Measurements from ENCODE around the gene HMCES.
A peak's percentile ranks its signal among the peaks of the same experiment; 100 is the strongest.
"Not testable (repeated sequence)": the region's sequence is repeated elsewhere in the genome, so short reads cannot be mapped to it uniquely, and the experiment has no call there.

Gene HMCES

DNA sequence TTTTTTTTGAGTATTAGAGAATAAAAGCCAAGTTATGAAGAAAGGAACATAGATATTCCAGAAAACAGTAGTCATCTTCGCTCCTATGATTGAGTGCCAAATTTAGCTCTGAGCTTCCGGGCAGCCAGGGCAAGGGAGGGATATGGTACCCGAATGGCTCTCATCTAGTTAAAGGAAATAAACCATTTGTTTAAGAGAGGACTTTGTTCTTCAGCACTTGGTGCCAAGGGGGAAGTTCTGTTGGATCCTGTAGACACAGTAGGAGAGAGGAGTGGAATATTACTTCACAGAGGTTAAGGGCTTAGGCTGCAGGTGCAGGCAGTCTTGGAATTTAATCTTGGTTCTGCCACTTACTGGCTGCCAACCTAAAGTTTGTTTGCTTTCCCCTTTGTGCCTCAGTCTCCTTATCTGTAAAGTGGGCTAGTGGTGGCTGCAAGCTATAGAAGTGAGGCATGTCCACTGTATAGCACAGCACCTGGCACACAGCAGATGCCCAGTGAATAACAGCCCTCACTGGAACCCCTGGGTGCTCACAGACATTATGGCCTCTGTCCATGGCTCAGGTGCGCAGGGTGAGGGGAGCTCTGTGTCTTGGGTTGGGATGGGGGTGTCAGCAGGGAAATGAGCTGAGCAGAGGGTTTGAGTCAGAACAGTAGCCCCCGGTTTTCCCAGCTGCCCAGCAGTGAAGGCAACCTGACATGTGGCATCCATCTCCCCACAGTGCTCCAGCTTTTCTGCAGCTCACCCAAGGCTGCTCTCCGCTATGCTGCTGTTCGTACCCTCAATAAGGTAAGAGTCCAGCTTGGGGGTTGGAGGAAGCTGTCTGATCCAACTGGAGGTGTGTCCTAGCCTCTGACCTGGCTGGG is 18.8 kb upstream of the HMCES start:
- DNase-seq: no peak

DNA sequence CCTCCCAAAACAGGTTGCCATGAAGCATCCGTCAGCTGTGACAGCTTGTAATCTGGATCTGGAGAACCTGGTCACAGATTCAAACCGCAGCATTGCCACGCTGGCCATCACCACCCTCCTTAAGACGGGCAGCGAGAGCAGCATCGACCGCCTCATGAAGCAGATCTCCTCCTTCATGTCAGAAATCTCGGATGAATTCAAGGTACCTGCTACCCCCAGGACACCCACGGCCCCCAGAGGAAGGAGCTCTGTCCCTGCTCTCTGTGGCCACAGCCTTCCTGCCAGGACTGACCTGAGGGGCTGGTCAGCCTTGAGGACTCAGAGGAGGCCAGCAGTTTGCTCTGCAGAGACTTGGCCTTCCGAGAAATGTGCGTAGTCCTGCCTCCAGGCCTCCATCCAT is 18.1 kb upstream of the HMCES start:
- no peak for DNase-seq

DNA sequence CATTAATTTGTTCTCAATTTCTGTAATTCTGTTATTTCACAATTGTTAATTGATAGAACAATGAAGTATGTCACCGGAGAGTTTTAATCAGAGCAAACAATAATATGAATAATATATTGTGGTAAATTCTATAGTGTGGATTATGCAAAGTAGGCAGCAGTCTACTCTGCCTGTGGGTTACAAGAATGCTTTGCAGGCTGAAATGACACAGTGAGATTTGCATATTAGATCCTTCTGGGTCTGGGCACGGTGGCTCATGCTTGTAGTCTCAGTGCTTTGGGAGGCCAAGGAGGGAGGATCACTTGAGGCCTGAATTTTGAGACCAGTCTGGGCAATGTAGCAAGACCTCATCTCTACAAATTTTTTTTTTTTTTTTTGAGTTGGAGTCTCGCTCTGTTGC is 16.8 kb upstream of the HMCES start:
- DNase-seq: no peak

GRCh38 chr3:129263161-129263910 is 15.3 kb upstream of the HMCES start:
- DNase-seq: peak; percentile 50 to 74

DNA sequence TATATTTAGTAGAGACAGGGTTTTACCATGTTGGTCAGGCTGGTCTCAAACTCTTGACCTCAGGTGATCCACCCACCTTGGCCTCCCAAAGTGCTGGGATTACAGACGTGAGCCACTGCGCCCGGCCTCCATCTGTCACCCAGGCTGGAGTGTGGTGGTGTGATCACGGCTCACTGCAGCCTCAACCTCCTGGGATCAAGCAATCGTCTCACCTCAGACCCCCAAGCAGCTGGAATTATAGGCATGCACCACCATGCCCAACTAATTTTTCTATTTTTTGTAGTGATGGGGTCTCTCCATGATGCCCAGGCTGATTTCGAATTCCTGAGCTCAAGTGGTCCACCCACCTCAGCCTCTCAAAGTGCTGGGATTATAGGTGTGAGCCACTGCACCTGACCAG is 13.7 kb upstream of the HMCES start:
- not testable (repeated sequence) for DNase-seq

DNA sequence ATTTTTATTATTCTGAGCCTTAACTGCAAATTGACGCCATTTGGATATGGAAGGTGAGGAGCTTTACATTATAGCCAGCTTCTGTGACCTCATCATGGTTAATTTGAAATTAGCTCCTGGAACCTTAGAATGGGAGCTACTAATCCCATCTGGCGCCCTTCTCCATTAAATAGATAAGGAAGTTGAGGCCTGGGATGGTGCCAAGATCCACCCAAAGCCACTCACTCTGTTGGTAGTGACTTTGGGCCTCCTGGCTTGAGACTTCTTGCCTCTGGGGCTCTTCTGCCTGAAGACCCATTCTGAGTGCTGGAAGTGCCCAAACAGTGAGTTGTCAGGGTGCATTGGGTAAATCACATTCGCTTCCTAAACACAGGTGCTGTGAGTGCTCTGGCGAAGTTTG is 12.0 kb upstream of the HMCES start:
- DNase-seq: no peak

GRCh38 chr3:129268396-129268795 is 10.3 kb upstream of the HMCES start:
- no peak for DNase-seq

GRCh38 chr3:129271674-129272073 is 7.0 kb upstream of the HMCES start:
- DNase-seq: no peak

DNA sequence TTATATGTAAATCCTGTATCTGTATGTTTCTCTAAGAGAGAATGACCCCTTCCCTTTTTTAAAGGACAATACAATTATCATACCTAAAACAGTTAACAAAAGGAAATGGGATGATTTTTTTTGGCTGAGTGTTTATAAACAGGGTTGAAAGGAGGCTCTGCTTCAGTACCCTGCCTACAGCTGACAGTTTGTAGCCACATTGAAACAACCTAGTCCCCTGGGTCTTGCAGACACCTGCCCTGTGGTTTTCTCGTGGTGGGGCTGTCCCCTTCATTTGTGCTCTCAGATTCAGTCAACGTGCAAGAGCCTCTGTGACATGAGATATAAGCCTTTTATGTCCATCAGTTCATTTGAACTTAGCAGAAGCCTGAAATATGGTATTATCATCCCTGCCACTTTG is 2.3 kb upstream of the HMCES start:
- DNase-seq: no peak

DNA sequence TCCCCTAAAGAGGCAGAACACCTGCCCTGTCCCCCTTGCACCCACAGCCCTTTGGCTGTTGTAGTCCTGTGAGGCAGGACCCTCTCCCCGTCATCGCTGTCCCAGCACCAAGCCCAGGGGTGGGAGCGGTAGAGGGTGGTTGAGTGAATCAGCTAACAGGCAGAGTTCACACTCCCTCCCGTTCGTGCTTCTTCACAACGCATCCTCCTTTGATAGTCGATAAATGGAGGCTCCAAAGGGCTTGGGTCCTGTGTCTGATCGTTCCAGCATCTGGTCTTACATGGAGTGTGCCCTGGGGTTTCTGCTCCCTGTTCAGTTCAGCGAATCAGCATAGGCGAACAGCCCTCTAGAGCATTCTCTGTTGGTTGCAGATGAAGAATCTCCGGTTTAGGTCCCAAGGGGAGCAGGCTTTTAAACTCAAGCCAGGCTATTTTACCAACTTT is 820 bp upstream of the HMCES start:
- no peak for DNase-seq

GRCh38 chr3:129278966-129279906 is 566 bp downstream of the HMCES start:
- DNase-seq: no peak

- no peak for DNase-seq
These were observed 1.5 kb downstream of the HMCES start for GRCh38 chr3:129280183-129280582.

GRCh38 chr3:129281726-129282125 is 3.1 kb downstream of the HMCES start:
- DNase-seq: no peak

GRCh38 chr3:129282727-129283327 is 4.2 kb downstream of the HMCES start:
- no peak for DNase-seq

- no peak for DNase-seq
These were observed 7.4 kb downstream of the HMCES start for GRCh38 chr3:129286081-129286480.

DNA sequence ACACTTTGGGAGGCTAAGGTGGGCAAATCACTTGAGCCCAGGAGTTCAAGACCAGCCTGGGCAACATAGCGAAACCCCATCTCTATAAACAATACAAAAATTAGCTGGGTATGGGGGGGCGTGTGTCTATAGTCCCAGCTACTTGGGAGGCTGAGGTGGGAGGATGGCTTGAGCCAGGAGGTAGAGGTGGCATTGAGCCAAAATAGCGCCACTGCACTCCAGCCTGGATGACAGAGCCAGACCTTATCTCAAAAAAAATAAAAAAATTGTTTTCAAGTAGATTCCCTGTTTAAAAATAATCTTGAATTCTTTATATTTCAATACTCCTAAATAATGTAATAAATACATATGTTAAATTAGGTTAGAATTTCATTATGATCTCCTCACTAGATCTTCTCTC is 9.8 kb downstream of the HMCES start:
- no peak for DNase-seq

- no peak for DNase-seq
These were observed 10.7 kb downstream of the HMCES start for GRCh38 chr3:129289201-129289921.

DNA sequence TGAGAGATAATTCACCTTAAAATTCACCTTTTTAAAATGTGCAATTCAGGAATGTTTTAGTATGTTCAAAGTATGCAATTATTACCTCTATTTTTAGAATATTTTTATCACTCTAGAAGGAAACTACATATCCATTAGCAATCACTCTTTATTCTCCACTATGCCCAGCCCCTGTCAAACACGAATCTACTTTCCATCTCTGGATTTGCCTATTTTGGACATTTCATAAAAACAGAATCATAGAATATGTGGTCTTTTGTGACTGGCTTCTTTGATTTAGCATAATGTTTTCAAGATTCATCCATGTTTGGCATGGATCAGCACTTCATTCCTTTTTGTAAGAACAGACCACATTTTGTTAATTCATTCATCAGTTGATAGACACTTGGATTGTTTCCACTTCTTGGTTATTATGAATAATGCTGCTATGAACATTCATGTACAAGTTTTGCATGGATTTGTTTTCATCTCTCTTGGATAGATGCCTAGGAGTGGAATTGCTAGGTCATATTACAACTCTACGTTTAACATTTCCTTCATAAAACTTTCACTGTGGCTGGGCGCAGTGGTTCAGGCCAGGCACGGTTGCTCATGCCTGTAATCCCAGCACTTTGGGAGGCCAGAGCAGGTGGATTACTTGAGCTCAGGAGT is 12.7 kb downstream of the HMCES start:
- no peak for DNase-seq

- DNase-seq: no peak
These were observed 16.6 kb downstream of the HMCES start for GRCh38 chr3:129295286-129295685.

DNA sequence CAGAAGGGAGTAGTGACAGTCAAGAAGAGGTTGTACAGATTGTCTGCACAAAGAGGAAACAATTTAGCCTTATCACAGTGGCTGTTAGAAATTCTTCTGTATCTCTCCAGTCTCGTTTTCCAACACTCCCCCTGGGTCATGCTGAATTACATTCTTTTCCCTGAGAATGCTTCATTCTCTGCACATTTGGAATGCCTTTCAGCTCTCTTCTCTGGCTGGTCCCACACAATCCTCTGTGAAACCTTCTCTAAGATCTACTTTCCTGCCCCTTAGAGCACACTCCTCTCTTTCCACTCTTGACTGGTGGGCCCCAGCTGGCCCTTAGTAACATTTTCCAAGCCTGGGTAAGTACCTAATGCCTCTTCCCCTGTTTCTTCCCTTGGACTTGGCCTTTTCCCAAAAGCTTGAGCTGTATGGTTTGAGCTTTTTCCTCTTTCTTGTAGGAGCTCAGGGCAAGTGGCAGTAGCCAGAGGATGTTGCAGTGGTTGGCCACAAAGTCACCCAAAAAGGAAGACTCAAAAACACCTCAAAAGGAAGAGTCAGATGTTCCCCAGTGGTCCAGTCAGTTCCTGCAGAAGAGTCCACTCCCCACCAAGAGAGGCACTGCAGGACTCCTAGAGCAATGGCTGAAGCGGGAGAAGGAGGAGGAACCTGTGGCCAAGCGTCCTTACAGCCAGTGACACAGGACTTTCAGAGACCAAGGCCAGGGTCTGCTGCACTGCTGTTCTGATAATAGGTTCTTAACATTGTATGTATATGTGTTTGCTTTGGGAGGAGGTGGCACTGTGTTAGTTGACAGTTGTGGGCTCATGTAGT is 25.7 kb downstream of the HMCES start:
- no peak for DNase-seq

DNA sequence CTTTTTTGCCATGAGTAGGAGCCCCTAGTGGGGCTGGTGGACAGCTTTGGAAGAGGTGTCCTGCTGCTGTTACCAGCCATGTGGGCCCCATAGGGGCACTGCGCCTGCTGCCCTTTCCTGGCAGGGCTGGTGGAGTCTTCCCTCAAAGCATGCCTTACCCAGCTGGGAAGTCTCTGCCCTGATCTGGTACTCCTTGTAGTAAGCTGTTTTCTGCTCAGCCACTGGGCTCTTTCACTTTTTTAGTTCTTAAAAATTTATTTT is 26.2 kb downstream of the HMCES start:
- no peak for DNase-seq
